GM19099 (cell line): ENCODE data around the gene PRKCH.

Source experiments
- POLR2A ChIP-seq: IDR thresholded peaks from 3 replicates; pipeline ENCODE4 v1.6.1; 2011; ENCODE audit warnings: low read depth; ENCODE audit not compliant: insufficient read length; ENCODE audit errors: extremely low read depth

The PRKCH gene

DNA sequence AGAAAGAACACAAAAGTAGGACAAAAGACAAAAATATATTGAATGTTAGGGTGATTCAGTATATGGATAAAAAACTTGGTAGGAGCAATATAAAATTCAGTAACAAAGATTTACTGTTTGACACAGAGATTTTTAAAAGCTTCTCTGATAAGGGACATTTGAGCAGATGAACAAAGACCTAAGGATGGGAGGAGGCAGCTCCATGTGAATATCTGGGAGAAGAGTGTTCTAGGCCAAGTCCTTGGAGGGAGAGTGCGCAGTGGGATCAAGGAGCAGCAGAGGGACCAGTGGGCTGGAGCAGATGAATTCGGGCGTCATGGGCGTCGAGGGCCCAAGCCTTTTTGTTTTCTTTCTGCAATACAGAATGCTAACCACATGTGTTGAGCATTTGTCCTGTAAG, 174.4 kb downstream of the PRKCH start:
- TF ChIP-seq POLR2A, result no peak

DNA sequence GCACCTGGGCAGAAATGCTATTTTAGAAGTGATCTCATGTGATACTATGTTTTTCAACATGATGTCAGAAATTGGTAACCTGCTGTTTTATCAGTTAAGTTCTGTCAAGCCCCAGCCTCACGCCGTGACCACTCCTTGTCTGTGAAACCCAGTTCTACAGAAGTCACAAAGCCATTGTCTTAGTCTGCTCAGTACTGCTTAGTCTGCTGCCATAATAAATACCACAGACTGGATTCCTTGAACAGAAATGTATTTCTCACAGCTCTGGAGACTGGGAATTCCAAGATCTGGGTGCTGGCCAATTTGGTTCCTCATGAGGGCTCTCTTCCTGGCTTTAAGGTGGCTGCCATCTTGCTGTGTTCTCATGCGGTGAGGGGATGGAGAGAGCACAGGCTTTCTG, 176.9 kb downstream of the PRKCH start:
- TF ChIP-seq POLR2A, result no peak

DNA sequence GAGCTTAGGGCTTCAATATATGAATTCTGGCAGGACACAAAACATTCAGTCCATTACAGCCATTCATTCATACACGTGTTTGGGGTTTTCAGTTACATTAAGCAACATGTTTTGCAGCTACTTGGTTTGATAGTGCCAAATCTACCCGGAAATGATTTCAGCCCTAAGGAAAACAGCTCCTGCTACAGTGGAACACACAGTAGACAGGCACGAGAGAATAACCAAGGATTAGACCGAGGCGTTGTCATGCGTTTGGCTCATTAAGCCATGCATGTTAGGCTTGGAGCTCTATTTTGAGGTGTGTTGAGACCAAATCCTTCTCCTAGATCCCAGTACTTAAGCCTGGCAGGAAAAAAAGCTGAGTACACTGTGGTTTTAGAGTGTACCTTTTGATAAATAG, 177.4 kb downstream of the PRKCH start:
- TF ChIP-seq POLR2A, result no peak

DNA sequence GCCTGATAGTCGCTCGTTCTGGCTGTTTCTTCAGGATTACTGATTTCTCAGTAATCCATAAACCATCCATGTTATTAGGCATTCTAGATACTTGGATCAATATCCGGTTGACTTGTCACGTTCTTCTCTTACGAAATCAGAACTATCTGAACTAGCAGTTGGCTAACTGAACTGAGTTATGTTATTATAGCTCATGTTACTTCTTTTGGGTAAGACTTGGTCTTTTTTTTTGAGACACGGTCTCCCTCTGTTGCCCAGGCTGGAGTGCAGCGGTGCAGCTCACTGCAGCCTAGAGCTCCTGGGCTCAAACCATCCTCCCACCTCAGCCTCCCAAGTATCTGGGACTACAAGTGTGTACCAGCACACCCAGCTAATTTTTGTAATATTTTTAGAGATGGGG, 178.6 kb downstream of the PRKCH start:
- no peak for TF ChIP-seq POLR2A

DNA sequence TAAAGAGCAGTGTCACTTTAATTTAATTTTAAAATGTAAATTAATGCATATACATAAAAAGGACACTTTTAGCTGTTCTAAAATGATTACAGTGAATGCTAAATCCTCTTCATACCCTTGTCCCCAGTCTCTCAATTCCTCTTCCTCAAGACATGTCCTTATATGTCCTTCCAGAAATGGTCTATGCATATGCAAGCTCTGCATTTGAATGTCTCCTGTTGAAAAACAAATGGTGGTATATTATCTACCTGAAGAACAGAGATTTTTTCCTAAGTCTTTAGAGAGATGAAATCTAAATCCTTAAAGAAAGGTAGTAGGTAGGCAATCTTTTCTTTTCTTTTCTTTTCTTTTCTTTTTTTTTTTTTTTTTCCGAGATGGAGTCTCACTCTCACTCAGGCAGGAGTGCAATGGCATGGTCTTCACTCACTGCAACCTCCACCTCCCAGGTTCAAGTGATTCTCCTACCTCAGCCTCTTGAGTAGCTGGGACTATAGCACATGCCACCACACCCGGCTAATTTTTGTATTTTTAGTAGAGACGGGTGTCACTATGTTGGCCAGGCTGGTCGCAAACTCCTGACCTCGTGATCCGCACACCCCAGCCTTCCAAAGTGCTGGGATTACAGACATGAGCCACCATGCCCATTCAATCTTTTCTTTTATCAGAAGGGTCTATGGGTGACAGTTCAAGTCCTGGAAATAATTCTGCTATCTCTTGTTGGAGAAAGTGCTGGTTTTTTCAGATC, 180.5 kb downstream of the PRKCH start:
- peak; percentile 10 for TF ChIP-seq POLR2A

DNA sequence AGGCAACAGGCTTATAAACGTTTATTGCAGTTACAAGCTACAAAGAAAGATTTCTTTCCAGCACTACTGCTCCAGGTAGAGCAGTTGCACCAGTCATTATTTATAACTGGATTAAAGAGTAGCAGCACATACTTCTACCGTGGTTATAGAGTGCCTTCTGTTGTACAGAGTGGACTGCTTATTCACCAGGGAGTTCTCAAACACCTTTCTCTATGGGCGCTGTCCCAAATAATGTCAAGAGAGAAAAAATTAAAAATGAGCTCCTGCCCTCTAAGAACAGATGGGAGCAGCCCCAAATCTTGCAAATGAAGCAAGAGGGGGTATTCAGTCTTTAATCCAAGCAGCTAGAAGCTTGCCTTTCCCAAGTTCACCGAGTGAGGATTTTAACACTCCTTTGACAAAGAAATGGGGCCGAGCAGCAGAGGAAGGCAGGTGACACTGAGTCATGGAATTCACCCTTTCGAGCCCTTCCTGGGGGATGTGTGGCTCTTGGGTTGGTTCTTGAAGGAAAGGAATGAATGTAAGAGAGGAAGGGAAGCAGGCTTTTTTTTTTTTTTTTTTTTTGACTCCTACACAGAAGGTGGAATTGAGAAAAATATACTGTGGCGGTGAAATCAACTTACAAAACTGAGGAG, 181.2 kb downstream of the PRKCH start:
- TF ChIP-seq POLR2A, result no peak

DNA sequence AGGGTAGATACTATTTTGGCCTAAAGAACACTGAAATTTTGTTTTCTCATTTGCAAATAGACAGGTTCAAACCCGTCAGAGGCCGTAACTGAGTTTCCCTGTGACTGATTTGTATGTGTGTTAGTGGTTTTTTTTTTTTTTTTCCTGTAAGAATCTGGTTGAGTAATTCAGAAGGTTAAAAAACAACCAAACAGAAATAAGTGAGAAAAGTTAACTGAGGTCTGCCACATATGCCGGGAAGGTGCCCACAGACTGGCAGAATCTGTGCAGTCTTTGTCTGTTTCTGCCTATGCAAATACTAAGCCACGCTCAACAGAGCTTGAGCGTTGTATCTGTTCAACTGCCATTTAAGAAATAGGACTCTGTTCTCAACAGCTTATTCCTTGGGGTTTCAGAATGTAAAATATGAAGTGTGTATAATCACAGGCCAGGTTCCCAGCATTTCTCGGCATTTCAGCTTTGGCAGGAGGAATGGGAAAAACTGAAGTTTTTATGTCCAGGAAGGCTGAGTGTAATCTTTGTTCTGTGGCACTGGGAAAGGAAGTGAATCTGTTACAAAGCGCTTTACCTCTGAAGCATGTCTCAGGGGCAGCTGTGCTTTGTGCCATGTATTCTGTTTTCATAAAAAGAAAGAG, 181.9 kb downstream of the PRKCH start:
- TF ChIP-seq POLR2A, result peak; percentile 25

DNA sequence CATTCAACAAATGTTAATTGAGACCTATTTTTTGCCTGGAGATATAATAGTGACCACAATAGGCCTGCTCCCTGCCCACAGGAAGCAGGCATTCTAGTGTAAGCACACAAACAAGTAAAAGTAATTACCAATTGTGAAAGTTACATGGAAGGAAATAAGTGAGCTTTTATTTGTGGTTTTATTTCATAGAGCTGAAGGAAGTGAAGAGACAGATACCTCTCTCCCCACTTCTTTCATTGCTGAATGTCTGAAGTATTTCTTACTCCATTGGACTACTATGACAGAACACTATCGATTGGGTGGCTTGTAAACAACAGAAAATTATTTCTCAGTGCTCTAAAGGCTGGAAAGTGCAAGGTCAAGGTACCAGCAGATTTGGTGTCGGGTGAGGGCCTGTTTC, 183.5 kb downstream of the PRKCH start:
- no peak for TF ChIP-seq POLR2A

DNA sequence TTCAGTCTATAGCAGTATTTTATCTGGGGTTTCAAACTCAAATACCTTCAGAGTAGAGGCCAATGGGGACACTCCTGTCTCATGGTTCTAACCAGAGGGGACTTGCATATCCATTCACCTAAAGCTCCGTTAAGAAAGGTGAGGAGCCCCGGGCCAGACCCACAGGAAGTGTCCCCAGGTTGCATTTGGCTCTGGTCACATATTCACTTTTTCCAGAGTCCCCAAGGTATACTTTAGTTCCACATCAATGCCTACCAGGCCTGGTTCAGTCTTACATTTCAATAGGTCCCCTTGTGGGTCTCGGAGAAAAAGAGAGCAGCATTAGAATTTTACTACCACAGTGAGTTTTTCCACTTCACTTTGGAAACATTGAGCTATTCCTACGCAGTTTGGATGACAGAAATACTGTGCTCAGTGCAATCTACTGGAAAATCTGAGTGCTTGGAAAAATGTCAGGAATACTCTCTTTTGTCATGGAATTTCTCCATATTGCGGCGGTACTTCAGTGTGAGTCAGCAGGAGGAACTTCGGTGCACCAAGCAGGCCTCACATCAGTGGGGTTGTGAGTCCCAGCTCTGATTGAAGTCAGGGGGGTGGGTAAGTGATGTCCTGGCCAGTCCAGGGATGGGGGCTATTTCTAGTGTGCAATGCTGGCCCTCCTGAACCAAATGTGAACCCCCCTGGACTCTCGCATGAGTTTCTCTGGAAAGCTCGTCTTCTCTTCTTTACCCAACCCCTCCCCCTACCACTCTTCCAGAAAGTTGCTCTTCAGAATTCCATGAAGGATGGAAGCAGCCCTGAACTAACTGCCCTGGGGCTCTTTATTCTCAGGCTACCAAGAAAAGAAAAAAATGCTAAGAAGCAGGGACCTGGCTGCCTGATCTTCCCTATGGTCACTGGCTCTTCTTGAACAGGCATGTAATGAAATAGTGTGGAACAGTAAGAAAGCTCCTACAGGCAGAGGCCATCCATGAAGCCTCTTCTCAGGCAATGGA, 184.7 kb downstream of the PRKCH start:
- TF ChIP-seq POLR2A, result no peak

DNA sequence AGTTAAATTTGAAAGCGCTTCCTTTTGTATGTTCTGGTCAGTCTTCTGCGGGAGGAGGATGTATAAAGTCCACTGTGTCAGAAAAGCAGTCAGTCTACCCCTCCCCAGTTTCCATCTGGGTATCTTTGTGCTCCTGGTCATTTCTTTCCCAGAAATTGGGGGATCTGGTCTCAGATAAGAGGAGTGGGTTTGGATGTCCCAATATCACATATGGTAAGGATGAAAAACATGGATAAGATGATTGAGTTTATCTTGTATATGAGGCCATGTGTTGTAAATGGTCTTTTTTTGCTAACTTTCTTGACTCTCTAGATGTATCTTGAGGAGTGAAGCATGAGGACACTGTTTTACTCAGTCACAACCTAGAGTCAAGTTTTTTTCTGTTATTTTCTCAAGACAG, 187.1 kb downstream of the PRKCH start:
- TF ChIP-seq POLR2A, result no peak

DNA sequence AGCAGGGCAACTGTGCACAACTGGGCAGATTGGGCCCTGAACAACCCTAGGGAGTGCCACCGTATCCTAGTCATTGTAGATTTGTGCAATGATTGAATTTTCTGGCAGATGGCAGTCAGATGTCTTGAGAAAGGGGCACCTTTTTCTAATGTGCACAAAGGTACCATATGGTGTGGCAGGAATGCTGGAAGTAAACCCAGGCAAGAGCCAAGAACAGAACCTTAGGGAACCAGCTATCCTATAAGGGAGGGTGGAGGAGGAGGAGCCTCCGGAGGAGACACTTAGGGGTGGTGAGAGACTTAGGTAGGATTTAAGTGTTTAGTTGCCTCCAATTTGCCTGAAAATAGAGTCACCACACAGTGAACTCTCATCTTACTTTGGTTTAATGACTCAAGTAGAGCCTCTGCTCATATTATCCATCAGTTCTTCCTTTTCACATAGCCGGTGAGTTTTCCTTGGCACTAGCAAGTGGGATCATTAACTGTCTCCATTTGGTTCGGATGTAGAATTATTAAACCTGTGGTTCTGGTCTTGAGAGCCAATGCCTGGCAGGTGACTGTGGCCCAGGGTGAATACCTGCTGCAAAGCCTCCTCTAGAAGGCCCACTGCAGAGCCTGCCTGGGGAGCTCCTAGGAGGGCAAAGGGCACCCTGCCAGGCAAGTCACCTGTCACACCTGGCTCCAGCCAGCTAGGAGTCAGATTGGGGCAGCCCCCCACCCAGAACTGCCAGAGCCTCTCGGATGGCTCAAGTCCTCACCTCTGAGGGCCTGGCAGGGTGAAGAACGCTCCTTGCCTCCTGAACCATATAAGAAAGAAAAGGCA, 189.6 kb downstream of the PRKCH start:
- TF ChIP-seq POLR2A, result no peak

DNA sequence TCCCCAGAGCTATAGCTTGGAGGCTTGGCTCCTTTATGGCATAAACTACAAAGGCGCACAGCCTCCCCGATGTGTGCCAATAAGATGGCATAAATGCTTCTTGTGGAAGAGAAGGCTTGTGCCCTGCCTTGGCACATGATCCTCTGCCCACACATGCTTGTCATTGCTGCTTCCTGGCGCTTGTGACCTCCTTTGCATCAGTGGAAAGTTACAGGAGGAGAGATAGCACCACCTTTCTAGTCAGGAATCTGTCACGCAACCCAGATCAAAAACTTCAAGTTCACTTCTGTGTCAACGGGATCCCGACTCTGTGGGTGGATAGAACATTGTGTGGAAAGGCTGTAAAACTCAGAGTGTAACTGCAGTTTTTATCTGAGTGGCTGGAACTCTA, 190.2 kb downstream of the PRKCH start:
- TF ChIP-seq POLR2A, result no peak

DNA sequence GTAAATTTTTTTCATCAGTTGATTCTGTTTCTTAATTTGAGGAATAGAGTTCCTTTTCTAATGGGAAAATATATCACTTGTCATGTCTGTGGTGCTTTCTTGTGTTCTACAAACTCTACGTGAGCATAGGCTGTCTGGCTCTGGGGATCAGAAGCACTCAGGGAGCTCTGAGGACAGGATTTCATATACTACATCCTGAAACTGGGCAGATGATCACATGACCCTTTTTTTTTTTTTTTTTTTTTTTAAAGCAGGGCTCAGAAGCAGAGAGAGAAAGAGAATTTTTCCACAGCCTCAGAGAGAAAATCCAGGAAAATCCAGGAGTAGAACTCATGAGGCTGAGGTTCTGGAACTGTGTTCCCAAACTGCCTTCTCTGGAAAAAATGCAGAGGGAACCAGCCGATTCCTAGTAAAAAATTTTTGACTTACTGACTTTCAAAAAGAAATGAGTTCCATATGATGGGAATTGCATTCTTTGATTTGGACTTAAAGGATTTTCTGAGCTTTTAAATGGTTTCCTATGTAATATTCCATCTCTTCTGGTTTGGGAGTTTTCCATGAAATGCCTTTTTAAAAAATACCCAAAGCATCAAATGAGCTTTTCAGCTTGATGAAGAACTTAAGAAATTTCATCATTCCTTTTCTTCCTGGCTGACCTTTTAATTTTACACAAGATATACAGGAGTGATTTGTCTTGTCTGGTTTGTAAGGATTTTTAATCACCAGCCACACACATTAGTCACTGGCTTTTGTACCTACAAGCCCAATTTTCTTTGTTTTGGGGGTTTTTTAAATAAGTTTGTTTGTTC, 190.9 kb downstream of the PRKCH start:
- TF ChIP-seq POLR2A, result no peak
